ENCODE data around the gene SPRED3.
A peak's percentile ranks its signal among the peaks of the same experiment; 100 is the strongest.

The SPRED3 gene

DNA sequence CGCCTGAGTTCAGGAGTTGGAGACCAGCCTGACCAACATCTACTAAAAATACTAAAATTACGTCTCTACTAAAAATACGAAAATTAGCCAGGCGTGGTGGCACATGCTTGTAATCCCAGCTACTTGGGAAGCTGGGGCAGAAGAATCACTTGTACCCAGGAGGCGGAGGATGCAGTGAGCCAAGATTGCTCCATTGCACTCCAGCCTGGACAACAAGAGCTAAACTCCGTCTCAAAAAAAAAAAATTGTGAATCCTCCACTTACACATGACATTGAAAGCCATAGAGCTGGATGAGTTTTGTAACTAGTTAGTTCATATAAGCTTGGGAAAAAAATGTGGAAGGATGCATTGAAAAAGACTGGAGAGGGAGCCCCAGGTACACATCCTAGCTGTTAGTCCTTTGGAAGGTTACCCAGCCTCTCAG is 14.6 kb upstream of the SPRED3 start:
- no peak for DNase-seq

DNA sequence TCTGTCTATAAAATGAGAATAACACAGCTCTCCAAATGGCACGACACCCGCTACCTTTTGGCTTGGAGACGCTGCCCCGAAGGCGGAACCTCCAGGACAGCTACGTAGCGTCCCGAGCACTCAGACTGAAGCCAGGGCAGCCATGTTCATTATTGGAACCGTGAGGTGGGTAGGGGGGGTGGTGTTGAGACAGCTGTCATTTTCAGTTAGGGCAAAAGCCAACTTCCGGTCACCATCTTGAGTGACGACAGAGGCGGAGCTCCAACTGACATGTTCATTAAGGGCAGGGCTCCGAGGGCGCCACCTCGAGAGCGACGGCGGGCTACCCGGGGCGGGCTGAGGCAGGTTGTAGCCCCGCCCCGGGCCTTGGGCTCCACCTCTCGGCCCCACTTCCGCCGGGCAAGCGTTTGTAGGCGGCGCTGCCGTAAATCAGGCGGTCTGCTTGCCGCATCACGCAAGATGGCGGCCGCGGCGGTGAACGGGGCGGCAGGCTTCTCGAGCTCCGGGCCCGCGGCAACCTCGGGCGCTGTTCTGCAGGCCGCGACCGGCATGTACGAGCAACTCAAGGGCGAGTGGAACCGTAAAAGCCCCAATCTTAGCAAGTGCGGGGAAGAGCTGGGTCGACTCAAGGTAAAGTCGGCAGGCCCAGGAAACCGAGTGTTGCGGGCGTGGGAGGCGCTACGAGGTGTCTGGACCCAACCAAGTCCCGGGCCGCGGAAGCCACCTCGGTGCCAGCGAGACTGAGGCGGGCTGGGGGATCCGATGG is 14.0 kb upstream of the SPRED3 start, which contains the start of gene PSMD8:
Gene PSMD8 (plus strand): TSS at position 240 of the 766 bp plus-strand sequence. CDS start 31 bp downstream, at position 271.
- DNase-seq = peak; percentile 100

DNA sequence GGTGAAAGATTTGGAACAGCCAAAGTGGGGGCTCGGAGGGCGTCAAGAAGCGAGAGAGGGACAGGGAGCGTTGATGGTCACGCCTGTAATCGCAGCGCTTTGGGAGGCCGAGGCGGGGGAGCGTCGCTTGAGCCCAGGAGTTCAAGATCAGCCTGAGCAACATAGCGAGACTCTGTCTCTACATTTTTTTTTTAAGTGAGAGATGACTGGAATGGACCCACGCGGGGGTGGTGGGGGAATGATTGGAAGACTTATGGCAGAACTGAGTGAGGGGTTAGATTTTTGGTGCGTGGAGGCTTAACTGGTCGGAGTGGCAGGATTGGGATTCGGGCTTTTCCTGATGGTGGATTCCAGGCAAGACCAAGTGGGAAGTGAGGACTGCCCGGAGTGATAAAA is 13.4 kb upstream of the SPRED3 start:
- peak; percentile 86 for DNase-seq

DNA sequence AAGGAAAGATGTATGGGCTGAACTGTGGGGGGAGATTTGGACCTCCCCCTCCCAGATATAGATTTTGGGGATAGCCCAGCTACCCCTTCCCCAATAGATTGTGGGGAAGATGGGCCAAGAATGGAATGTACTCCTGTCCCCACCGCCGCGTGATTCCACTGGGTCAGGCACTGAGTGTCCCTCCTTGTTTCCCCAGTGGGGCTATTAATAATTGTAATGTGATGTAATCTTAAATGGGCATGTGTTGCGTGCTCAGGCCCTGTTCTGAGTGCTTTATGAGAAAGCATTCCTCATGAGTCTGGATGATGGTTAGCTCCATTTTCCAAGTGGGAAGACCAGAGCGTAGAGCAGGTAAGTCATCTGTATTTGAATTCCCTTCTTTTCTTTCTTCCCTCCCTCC is 12.7 kb upstream of the SPRED3 start:
- DNase-seq = no peak

DNA sequence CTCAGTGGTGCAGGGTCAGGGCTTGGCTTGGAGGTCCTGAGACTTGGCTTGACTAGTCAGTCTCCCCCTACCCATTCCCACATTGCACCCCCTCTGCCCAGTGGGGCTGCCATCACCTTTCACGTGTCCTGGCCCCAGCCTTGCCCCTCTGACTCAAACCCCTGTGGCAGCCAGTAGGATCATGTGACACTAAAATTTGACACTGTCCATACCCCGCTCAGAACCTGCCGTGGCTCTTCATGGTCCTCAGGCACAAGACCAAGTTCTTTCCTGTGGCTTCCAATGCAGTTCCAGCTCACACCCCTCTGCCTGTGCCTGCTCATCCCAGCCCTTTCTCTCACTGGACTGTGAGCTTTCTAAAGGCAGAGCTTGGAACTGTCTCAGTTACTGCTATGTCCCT is 11.9 kb upstream of the SPRED3 start:
- DNase-seq = no peak

DNA sequence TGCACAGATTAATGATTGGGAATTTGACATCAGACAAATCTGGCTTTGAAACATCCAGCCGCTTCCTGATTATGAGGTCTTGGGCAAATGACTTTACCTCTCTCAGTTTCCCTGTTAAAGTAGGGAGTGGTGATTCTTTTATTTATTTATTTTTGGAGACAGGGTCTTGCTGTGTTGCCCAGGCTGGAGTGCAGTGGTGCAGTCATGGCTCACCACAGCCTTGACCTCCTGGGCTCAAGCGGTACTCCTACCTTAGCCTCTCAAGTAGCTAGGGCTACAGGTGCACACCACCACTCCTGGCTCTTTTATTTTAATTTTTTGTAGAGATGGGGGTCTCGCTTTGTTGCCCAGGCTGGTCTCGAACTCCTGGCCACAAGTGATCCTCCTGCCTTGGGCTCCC is 11.4 kb upstream of the SPRED3 start:
- no peak for DNase-seq

DNA sequence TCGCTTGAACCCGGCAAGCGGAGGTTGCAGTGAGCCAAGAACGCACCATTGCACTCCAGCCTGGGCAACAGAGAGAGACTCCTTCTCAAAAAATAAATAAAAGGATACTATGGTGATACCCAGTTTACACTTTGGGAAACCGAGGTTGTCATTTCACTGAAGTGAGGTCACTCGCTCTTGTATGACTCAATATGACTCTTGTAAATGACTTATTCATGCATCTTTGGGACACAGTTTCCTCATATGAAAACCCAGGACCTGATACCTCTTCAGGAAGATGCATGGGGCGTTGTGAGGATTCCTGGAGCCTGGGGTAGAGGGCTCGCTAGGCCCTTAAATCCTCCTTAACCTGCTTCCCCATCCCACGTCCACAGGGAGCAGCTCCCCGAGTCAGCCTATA is 9.6 kb upstream of the SPRED3 start:
- DNase-seq = no peak

DNA sequence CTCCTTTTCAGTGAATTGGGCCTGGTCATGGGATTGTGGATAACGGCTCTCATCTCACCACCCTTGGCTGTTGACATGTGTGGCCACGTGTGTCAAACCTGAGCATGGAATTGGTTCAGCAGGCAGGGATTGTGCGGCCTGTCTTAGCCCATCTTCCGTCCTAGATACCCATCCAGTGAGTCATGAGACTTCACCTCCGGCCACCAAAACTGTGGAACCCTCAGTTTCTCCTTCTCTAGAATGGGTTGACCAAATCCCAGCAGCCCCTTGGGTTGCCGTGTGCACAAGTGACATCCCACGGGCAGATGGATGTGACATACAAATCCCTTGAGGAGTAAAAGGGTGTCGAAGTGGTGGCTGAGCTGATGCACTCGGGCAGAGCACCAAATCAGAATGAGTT is 7.4 kb upstream of the SPRED3 start:
- DNase-seq = no peak

DNA sequence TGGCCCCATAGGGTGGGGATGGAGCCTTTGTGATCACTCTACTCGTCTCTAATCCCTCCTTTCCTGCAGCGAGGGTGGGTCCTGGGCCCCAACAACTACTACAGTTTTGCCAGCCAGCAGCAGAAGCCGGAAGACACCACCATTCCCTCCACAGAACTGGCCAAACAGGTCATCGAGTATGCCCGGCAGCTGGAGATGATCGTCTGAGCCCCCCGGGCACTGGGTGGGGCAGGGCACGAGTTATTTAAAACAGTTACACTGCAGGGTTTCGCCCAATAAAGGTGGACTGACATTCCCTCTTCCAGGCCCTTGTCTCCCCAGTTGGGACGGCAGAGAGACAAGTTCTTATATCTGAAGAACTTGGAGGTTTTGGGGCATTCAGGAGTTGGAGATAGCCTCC is 5.3 kb upstream of the SPRED3 start:
- no peak for DNase-seq

DNA sequence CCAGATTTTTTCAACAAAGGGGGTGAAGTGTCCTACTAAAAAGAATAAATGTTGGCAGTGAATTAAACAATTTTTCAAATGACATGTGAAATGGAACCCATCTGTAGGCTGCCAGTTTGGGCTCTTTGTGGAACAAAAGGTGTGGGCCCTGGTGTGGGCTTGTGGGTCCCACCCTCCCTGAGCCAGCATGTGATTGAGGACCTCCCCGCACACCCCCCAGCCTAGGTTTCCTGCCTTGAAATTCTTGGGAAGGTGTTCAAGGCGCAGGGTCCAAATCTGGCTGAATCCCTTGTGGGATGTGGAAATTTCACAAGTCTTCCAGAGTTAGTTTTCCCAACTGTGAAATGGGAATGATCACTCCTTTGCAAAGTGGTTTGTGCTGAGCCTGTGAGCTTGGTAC is 4.8 kb upstream of the SPRED3 start:
- no peak for DNase-seq

DNA sequence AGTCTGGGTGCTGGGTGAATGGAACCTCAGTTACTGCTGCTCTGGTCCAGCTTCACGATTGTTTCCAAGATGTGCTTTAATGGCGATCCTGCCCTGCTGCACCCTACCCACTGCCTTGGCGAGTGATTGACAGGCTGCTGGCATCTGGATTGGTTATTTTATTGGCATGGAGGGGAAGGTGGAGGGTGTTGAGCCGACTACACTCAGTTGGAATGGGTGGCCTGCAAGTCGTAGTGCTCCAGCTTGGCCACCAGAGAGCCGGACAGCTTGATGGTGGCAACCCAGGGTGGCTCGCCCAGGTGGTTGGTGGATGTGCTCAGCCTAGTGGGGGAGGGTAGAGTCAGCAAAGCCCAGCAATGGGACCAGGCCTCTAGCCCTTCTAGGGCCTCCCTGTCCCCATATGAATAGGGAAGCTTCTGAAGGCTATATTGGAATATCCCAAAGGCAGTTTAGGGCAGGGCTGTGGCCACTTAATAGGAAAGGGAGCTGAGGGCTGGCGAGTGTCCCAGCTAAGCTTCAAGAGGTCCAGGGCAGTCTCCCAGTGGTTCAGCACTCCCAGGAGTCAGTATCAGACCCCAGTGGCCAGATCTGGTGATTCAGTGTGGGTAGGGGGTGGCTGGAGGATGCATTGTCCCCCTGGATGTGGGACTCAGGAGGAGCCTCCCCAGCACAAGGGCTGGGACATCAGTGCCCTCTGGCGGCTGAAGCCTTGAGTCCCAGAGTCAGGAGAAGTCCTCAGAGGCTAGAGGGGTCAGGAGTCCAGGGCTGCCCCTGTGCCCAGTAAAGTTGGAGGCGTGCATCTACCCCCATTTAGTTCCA is 4.1 kb upstream of the SPRED3 start:
- no peak for DNase-seq

DNA sequence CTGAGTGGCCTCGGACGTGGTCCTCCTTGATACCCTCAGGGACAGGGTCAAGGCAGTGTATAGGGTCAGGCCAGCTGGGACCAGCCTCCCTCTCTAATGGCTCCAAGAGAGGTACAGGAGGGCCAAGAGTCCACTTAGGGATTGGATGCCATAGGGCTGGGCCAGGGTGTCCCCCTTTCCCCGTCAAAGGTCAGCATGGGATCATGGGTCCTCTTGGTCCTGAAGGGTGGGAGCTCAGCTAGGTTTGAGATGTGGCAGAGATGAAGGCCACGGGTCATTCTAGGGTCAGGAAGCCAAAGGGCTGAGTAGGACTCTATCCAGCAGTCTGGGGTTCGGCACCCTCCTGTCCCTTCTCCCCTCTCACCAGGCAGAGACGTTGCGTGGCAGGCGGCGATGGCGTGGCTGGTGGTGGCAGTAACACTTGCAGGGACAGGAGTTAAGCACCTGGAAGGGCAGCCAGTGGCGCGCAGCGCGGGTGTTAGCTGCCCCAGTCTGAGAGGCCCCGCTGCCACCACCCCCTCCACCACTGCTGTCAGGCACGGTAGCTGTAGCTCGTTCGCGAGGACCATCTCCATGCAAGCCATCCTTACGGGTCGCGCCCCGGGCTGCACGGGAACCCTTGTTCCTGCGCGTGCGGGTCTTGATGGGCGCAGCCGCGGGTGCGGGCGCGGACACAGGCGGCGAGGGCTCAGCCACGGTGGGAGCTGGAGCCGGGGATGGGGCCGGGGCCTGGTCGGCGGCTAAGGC is 3.3 kb upstream of the SPRED3 start:
- DNase-seq = no peak

DNA sequence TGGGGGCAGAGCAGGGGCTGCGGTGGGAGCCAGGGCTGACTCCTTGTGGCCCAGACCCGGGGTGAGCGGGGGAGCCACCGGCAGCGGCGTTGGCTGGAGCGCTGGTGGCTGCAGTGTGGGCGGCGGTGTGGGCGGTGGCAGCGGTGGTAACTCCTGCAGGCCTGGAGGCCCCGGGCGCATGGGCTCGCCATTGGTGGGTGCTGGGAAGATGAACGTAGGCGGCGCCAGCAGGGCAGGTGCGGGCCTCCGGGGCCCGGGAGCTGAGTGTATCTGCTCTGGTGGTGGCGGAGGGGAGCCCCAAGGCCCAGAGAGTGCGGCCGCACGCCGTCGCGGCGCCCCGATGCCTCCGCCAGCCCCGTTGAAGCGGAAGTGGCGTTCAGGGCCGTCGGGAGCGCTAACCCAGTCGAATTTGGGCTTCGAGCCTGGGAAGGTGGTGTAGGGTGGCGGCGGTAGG is 2.7 kb upstream of the SPRED3 start:
- DNase-seq = no peak

DNA sequence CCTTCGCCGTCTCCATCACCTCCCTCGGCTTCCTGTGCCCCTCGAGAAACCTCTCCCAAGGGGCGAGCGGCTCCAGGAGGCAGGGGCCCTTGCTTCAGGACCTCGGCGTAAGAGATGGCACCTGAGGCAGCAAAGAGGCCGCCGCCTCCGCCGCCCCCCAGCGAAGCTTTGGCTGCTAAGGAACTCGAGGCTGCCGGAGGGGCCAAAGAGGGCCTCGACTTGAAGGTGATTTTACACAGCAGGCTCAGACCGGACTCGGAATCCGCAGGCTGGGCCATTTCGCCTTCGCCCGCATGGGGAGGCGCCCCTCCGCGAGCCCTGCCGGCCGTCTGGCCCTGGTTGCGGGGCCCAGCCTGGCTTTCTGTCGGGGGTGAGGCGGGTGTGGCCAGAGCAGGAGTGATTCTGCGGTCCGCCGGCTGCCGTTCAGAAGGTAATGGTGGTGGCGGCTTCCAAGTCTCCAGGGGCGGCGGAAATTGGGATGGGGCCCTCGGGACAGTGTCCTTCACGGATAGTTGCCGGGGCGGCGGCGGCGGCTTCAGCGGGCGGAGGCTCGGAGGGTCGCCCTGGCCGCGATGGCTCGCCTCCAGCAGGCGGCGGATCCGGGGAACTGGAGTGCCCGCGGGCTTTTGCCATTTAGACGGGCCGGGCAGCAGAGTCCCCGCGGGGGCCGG is 2.1 kb upstream of the SPRED3 start:
- no peak for DNase-seq

DNA sequence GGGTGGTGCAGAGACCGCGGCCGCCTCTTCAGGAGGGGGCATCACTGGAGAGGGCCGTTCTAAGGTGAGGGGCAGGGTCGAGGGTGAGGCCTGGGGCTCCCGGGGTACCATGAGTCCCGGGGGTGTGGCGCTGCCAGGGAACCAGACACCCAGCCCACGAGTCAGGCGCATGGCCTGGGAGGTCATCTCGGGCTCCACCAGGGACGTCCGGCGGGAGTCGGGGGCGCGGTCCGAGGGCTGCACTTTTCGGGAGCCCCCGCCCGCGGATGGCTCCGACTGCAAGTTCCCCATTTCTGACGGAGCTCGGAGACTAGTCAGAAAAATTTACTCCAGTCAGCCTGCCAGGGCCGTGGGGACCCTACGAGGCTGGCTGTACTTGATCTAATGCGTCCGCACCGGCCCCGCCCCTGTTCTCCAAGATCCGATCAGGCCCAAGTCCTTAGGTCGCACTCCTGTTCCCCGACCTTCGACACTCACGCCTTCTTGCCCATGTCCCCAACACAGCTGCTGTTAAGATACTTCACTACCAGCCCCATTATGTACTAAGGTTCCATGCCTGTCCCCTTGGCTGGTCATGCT is 1.4 kb upstream of the SPRED3 start:
- no peak for DNase-seq

DNA sequence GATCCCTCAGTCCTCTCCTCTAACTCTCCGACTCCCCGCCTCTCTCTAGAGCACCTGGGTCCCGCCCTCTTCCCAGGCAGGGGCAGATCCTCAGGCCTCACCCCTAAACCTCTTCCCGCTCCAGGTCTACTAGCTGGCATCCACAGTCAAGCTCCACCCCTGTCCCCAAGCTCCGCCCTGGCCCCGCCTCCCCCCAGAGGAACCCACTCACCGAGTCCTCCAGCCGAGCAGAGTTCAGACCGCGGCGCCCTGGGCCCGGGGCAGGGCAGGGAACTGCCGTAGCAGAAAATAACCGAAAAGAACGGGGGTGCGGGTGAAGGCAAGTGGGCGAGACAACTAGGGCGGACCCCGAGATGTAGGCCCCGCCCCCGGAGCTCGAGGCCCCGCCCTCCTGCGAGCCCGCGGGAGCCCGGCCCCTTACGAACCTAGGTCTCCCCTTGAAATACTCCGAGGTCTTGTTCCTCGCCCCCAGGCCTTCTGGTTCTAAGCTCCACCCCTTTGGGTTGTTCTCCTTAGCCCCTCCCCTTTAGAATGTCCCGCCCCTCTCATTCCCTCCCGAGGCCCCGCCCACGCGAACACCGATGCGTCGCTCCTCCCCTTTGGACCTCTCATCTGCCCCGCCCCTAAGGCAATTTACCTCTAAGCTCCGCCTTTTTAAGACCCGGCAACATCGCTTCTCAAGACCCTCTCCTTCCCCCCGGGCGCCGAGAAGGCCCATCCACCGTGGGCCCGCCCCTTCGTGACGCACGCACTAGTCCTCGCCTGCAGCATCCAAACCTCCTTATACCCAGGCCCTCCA is 748 bp upstream of the SPRED3 start, which contains the start of gene GGN:
Gene GGN (minus strand): TSS at position 485 of the 799 bp plus-strand sequence. CDS start 773 bp downstream, outside the sequence.
- DNase-seq = peak; percentile 100

DNA sequence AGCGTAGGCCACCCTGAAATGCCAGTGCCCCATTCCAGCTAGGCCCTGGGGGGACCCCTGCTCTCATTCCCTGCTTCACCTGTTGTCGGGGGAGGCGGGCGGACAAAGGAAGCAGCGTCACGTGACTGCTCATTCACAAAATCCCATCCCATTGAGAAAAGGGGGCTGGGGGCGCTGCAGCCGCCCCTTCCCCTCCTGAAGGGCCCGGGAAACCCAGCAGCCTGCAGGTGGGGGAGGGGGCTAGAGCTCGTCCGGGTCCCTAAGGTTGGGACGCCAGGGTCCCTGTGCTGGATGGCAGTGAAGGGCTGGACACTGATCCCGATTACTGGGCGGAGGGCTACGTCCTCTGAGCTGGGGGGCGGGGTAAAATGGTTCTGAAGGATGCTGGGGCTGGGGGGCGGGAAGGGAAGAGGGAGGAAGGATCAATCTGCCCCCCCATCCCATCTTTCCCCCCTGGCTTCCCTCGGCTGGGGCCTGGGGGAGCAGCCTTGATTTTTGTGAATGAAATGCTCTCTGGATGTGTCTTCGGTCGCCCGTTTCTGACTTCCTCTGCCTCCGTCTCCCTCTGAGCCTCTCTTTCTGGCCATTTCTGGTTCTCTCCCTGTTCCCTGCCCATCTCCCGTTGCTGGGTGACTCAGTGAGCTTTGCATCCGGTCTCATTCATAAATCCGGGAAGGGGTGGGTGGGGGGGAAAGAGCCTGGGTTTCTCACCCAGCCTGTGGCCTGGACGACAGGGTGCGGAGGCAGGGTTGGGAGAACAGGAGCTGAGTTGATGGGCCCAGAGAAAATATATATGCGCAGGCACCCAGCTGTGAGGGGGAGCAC is 816 bp downstream of the SPRED3 start:
- DNase-seq = peak; percentile 84

DNA sequence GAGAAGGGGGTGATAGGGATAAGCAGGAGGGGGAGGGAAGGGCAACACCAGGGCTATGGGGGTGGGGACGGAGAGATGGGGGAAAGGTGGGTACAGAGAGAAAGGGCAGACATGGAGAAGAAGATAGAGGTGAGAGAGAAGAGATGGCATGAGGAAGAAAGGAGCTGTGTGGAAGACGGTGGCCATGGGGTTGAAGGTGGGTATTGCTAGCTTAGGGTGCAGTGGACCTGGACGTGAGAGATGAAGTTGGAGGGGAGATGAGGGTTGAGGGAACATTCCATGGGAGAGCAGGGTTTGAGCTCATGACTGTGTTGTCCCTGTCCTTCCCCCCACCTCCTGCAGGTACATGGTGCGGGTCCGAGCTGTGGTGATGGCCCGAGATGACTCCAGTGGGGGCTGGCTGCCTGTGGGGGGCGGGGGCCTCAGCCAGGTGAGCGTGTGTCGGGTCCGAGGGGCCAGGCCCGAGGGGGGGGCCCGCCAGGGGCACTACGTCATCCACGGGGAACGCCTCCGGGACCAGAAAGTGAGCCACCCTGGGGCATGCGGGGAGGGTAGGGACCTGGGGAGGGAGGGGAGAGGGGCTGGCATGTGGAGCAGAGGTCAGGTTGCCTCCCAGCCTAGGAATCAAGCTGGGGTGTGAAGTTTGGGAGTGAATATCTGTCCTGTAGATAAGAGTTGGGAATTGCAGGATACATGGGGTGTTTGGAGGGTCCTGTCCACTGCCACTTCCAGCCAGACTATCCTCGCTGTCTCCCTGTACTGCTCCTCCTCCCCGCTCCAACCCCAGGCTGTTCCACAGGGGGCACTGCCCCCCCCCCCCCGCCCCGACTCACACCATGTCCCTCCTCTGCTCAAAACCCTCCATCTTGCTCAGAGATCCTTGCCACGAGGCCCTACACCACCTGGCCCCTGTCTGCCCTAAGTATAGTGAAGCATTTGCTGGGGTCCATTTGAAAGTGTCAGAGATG is 1.7 kb downstream of the SPRED3 start:
- no peak for DNase-seq

DNA sequence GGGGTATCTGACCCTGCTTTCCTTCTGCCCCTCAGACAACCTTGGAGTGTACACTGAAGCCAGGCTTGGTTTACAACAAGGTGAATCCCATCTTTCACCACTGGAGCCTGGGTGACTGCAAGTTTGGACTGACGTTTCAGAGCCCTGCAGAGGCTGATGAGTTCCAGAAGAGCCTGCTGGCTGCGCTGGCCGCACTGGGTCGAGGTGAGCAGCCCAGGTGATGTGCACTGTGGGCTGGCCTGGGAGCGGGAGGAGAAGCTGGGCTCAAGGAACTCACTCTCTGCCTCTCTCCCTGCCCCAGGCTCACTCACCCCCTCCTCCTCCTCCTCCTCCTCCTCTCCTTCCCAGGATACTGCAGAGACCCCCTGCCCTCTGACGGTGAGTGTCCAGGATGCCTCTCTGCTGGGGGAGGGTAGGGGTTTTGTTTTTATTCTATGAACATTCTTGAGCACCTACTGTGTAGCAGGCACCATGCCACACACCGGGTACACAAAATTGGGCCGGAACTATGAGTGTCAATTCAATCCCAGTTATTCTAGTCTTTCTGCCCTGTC is 3.5 kb downstream of the SPRED3 start:
- DNase-seq = no peak
